DOHH2 (cell line): Measurements from ENCODE around the gene VSNL1.
"Not testable (repeated sequence)": the region's sequence is repeated elsewhere in the genome, so short reads cannot be mapped to it uniquely, and the experiment has no call there.

Source experiments
- EZH2phosphoT487 ChIP-seq: fragments of 200-600 bp; sonication (generic); IDR thresholded peaks from 2 replicates; pipeline ENCODE4 v1.6.1; 2017; ENCODE audit warnings: borderline replicate concordance, mild to moderate bottlenecking, antibody characterized with exemption, low read length, moderate library complexity, mixed read lengths
- TF ChIP-seq, protein P1 (sequence below): fragments of 200-600 bp; sonication (generic); IDR thresholded peaks from one replicate; pipeline ENCODE4 v1.5.1; 2014; ENCODE audit warnings: antibody characterized with exemption, mild to moderate bottlenecking, low read depth, low read length; ENCODE audit not compliant: poor library complexity, severe bottlenecking

DNA sequence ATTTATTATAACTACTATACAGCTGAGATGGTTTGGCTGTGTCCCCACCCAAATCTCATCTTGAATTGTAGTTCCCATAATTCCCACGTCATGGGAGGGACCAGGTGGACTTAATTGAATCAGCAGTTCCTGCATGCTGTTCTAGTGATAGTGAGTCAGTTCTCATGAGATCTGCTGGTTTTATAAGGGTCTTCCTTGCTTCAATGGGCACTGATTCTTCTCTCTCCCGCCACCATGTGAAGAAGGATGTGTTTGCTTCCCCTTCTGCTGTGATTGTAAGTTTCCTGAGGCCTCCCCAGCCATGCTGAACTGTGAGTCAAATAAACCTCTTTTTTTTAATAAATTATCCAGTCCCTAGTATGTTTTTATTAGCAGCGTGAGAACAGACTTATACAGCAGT, 25.2 kb downstream of the VSNL1 start:
- TF ChIP-seq, protein P1, sequence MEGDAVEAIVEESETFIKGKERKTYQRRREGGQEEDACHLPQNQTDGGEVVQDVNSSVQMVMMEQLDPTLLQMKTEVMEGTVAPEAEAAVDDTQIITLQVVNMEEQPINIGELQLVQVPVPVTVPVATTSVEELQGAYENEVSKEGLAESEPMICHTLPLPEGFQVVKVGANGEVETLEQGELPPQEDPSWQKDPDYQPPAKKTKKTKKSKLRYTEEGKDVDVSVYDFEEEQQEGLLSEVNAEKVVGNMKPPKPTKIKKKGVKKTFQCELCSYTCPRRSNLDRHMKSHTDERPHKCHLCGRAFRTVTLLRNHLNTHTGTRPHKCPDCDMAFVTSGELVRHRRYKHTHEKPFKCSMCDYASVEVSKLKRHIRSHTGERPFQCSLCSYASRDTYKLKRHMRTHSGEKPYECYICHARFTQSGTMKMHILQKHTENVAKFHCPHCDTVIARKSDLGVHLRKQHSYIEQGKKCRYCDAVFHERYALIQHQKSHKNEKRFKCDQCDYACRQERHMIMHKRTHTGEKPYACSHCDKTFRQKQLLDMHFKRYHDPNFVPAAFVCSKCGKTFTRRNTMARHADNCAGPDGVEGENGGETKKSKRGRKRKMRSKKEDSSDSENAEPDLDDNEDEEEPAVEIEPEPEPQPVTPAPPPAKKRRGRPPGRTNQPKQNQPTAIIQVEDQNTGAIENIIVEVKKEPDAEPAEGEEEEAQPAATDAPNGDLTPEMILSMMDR = not testable (repeated sequence)
- TF ChIP-seq EZH2phosphoT487 = not testable (repeated sequence)
